Medulla oblongata (tissue), 1 donor: ENCODE data around the gene HK1.

Experiments used
- DNase-seq: peaks from one replicate; pipeline ENCODE4 v3.0.0-alpha.2; 2015; ENCODE audit errors: extremely low spot score

The HK1 gene

DNA sequence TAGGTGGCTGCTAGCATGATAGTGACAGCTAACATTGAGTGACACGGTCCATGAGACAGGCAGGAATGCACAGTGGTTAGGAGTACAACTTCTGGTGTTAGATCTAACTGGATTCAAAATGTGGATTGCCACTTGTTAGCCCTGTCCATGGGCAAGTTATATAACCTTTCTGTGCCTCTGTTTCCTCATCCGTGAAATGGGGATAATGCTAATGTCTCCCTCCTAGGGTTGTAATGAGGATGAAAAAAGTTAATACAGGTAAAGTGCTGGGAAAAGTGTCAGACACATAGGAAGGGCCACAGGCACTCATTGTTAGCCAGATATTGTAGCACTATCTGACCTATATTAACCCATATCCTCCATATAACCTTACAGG, 96.6 kb downstream of the HK1 start:
- no peak for DNase-seq

DNA sequence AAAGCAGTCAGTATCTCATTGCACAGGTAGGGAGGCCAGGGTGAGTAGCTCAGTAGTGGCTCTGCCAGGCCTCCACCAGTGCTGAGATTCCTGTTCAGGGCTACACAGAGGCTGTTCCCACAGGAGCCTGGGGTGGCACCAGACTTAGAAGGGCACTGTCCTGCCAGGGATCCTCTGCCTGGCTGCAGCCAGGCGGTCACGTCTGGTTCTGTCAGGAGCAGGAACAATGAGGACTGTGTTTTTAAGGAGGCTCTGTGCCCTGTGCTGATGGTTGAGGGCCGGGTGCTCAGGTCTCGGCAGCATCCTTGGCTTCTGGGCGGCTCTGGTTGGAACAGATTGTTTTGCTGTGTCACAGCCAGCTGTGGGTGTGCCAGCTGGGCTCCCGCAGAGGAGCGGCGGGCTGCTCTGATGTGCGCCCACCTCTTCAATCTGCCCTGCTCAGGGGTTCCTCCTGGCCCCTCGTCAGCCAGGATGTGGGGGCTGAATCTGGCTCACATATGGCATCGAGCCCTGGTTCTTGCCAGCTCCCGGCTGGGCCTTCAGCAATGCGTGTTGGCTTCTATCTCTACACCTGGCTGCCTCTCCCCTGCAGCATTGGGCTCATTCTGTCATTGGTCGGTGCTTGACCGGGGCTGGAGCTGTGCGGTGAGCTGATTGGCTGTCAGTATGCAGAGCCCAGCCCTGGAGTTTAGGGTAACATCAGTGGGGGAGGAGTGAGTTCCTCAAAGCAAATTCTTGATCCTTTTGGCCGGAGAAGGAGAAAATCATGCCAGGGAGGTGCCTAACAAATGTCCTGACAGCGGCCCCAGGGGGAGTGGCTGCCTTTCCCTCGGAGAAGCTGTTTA, 97.2 kb downstream of the HK1 start:
- peak; percentile 30 for DNase-seq

DNA sequence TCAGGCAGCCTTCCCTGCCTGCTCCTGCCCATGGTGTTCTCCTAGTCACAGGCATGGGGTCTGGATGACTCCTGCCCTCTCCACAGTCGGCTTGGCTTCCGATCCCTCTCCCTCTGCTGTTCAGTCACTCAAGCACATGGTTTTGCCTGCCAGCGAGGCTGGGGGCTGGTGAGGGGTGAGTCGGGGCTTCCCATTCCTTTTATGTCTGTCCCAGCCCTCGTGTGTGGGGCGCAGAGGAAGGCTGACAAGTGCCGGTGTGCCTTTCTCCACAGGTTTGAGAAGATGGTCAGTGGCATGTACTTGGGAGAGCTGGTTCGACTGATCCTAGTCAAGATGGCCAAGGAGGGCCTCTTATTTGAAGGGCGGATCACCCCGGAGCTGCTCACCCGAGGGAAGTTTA, 98.4 kb downstream of the HK1 start:
- no peak for DNase-seq

DNA sequence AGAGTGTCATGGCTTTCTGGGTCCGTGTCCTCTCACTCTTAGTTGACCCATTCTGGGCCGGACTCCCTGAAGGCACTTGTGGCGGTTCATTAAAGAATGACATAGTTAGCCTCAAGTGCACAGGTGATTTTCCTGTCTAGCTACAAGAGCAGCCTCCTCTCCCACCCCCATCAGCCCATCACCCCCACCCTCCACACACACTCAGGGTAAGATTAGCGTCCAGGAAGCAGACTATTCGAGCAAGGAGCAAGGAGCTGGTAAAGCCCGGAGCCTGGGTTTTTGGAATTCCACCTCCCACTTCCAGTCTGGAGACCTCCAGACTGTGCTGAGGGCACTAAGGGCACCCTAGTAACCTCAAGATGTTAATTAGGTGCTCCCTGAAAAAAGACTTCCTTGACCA, 98.9 kb downstream of the HK1 start:
- no peak for DNase-seq

DNA sequence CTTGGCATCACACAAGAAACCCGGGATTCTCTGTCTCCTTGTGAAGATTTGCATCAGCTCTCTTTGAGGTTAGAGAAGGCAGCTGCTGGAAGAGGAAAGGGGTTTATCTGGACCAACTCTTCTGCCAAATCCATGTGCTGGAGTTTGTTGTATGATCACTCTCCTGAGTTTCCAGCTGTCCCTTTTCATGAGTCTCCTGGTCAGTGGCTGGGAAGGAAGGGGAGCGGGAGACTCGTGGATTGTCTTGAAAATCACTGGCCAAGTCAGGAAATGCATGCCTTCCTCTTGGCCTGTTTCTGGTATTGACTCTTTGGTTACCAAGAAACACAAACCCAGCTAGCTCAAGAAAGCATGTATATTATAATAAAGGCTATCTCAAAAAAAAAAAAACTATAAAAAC, 99.6 kb downstream of the HK1 start:
- no peak for DNase-seq

DNA sequence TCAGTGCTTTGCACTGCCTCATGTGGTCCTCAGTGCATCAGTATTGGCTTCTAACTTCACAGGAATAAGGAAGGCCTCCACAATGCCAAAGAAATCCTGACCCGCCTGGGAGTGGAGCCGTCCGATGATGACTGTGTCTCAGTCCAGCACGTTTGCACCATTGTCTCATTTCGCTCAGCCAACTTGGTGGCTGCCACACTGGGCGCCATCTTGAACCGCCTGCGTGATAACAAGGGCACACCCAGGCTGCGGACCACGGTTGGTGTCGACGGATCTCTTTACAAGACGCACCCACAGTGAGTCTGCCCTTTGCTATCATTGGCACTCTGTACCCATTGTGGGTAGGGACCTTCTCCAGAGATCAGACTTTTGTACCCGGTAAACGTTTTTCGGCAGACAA, 101.5 kb downstream of the HK1 start:
- DNase-seq = no peak

DNA sequence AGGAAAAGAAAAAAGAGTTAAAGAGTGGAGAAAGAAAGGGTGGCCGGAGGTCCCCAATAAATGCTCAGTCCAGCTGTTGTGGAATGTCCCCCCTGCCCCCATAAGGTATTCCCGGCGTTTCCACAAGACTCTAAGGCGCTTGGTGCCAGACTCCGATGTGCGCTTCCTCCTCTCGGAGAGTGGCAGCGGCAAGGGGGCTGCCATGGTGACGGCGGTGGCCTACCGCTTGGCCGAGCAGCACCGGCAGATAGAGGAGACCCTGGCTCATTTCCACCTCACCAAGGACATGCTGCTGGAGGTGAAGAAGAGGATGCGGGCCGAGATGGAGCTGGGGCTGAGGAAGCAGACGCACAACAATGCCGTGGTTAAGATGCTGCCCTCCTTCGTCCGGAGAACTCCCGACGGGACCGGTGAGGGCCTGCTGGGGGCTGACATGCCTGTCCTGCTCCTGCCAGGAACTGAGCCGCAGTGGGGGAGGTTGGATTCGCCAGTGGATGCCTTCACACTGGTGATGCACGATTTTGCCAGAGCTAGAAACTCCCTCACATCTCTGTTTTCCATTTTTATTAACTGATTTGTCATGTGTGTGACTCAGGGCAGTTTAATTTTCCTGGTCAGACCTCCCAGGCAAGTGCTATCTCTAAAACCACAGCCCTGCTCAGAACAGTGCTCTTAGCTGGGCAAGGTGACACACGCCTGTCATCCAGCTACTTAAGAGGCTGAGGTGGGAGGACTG, 104.3 kb downstream of the HK1 start:
- DNase-seq = no peak

DNA sequence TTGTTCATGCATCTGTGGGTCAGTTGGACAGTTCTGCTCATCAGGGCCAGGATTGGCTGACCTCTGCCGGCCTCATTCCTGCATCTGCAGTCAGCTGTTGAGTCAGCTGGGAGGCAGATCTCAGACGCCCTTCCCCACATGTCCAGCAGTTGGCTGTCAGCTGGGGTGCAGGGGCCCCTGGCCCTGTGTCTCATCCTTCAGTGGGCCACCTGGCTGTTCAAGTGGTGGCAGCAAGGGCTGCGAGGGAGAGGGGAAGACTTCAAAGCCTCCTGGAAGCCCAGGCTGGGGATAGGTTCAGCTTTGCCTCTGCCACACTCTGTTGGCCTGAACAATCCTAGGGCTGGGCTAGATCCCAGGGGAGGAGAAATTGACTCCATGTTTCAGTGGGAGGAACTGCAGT, 105.3 kb downstream of the HK1 start:
- DNase-seq = no peak

DNA sequence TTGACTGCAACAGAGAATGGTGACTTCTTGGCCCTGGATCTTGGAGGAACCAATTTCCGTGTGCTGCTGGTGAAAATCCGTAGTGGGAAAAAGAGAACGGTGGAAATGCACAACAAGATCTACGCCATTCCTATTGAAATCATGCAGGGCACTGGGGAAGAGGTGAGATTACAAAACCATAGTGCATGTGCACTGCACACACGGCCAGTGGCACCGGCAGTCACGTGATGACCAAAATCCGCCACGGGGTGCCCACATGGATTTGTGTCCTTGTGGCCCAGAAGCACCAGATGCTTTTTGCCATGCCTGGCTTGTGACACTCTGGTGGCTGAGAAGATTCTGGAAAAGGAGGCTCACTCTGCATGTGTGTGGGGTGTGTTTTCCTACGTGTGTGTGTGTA, 106.0 kb downstream of the HK1 start:
- no peak for DNase-seq

DNA sequence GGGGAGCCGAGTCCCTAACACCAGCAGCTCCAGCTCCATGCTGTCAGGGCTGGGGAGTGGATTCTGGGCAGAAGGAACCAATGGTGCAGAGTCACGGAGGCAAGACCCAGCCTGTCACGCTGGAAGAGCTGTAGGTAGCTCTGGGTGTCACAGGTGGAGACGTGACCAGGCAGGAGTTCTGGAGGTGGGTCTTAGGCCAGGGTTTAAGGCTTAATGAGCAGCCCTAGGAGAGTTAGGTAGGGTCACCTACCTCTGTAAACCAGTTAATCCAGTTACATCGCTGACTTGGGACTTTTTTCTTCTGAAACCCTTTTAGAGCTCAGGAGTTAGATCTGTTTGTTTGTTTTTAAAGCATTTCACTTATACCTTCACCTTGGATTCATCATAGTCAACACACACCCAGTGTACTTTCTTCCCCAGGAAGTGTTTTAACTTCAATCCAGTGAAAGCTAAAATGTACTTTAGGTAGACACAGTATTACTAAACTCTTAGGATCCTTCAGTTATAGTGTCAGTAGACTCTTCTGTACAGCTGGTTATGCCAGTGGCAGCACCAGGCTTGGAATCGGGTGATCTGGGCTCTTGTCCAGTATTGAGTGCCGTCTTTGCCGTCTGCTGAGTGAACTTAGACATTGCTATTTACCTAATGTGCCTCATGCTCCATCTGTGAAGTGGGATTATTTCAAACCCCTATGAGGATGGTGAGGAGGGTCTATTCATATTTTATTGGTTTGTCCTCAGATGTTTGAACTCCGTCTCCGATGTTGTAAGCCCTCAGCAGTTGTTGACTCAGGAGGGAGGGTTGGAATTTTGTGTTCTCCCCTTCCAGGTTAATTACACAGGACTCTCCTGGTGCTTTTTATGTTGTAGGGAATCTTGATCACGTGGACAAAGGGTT, 107.4 kb downstream of the HK1 start:
- no peak for DNase-seq

DNA sequence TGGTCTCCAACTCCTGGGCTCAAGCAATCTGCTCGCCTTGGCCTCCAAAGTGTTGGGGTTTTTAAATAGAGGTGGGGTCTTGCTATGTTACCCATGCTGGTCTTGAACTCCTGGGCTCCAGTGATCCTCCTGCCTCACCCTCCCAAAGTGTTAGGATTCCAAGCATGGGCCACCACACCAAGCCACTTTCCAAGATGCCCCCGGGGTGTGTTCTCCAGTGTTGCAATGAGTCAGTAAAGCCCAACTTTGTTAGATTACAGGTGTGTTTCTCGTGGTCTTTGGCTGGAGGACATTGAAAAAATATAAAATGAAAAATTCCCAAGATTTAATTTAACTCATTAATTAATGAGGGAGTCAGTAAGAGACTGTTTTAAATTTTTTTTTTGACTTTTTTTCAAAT, 109.2 kb downstream of the HK1 start:
- DNase-seq = no peak

DNA sequence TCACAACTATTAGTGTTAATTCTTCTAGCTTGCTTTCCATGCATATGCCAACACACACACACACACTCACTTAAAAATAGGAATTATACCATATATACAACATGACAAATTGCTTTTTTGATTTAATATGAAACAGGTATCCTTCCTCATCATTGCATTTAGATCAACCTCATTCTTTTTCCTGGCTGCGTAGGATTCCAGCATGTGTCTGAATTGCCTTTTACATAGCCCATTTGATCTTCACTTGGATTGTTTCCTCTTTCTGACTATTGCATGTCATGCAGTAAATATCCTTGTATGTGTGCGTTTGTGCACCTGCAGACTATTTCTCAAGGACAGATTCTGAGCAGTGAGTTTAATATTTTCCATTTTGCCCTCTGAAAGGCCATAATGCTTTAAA, 110.2 kb downstream of the HK1 start:
- DNase-seq = no peak

DNA sequence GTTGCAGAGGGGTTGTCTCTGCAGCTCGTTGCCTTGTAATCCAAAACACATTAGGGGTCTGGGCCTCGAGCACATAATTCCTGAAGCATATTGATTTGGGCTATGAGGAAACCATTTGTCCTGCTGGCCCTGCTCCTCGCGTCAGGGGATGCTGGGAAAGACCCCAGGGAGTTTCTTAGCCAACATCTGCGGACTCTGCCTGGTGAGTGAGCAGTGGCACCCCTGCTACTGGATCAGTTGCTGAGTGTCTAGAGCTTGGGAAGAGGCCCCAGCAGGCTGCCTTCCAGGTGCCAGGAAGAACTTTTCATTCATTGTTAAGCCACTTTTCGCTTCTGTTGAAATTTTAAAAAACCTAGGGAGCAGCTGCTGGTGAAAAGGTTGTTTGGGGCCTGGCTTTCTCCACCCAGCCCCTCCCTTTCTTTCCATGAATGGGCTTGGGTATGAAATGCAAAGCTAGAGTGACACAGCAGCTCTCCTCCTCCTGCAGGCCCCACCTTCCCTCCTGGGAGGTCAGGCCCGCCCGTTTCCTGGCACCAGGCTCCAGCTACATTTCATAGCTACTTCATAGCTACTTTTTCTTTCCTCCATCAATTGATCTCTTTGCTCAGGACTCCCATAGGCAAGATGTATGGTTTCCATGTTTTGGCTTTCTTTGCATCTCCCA, 111.7 kb downstream of the HK1 start:
- no peak for DNase-seq

DNA sequence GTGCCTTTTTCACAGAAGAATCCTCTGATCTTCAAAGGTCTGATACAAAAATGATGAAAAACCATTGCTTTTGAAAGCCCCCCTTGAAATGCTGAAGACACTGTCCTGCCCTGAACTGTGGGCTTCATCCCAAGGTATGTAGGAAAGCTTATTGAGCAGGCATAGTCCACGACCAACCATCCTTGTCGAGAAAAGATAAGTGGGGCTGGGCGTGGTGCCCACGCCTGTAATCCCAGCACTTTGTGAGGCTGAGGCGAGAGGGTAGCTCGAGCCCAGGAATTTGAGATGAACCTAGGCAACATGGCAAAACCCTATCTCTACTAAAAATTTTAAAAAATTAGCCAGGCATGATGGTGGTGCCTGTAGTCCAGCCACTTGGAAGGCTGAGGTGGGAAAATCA, 112.9 kb downstream of the HK1 start:
- no peak for DNase-seq

DNA sequence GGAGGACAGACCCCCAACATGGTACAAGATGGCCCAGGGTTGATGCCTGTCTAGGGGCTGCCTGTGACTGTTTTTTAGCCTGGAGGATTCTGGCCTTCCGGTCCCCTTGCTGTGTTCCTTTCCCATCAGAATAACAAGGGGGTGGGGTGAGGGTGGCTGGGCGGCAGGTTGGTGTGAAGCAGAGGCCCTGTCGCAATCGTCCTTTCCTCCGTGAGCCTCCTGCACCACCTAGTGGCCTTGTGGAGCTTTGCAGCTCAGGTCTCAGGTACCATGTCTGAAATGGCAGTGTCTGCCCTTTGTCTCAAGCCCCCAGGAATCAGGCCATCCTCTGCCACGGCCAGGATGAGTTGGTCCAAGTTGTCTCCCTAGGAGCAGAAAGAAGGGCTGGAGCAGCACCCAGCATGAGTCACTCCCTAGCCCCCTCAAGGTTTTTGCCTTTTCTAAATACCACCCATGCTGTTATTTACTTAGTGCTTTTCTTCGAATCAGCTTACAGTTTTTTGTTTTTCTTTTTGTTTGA, 114.2 kb downstream of the HK1 start:
- DNase-seq = peak; percentile 89

DNA sequence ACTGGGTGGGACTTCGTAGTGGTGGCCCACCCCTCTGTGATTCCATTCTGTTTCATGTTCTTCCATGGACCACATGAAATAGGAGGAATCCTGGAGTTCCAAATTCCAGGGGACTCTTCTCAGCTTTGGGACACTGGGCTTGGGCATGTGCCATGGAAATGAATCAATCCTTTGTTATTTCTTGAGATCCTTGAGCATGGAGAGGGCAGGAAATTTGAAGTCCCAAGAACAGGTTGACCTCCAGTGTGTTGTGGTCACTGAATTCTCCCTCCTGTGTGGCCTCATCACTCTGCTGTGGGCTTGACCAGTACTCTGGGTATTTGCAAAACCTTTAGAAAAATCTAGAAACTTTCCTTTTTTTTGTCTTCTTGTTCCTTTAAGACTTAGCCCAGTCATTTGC, 115.7 kb downstream of the HK1 start:
- DNase-seq = no peak

DNA sequence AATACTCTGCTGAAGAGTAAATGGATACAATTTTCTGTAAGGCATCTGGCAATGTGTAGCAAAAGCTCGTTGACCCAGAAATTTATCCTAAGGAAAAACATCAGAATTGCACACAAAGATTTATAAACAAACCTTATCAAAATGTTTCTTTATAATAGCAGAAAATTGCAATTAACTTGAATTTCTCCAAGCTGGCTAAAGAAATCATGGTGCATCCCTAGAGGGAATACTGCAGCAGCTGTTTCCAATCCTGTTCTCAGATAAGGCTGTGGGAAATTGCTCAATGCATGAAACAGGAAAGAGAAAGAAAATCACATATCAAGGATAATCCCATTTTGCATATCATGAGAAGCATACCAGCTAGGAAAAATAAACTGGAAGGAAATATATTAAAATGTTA, 119.7 kb downstream of the HK1 start:
- no peak for DNase-seq

DNA sequence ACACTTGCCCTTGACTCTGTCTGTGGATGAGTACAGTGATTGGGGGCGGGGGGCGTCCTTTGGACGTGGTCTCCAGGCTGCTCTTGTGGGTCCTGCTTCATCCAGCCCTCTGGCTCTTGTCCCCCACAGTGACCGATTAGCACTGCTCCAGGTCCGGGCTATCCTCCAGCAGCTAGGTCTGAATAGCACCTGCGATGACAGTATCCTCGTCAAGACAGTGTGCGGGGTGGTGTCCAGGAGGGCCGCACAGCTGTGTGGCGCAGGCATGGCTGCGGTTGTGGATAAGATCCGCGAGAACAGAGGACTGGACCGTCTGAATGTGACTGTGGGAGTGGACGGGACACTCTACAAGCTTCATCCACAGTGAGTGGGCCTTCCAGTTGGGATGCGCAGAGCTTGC, 120.2 kb downstream of the HK1 start:
- DNase-seq = no peak

DNA sequence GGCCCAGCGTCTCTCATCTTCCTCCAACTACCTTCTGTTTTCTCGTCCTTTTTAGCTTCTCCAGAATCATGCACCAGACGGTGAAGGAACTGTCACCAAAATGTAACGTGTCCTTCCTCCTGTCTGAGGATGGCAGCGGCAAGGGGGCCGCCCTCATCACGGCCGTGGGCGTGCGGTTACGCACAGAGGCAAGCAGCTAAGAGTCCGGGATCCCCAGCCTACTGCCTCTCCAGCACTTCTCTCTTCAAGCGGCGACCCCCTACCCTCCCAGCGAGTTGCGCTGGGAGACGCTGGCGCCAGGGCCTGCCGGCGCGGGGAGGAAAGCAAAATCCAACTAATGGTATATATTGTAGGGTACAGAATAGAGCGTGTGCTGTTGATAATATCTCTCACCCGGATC, 122.6 kb downstream of the HK1 start:
- DNase-seq = no peak

DNA sequence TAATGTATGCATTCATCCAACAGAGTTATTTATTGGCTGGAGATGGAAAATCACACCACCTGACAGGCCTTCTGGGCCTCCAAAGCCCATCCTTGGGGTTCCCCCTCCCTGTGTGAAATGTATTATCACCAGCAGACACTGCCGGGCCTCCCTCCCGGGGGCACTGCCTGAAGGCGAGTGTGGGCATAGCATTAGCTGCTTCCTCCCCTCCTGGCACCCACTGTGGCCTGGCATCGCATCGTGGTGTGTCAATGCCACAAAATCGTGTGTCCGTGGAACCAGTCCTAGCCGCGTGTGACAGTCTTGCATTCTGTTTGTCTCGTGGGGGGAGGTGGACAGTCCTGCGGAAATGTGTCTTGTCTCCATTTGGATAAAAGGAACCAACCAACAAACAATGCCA, 123.1 kb downstream of the HK1 start:
- DNase-seq = no peak

DNA sequence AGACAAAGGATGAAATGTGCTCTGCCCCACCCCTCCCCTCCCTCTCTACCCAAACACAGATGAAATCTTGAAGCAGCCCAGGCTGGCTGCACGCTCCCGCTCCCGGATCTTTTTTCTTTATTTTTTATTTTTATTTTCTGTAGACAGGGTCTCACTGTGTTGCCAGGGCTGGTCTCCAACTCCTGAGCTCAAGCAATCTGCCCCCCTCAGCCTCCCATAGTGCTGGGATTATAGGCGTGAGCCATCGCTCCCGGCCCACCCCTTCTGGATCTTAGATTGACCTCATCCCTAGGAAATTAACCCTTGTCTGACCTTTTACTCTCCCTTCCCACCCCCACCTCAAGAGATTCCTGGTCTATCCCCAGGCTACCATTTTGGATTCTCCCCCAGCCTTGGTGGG, 124.1 kb downstream of the HK1 start:
- no peak for DNase-seq

DNA sequence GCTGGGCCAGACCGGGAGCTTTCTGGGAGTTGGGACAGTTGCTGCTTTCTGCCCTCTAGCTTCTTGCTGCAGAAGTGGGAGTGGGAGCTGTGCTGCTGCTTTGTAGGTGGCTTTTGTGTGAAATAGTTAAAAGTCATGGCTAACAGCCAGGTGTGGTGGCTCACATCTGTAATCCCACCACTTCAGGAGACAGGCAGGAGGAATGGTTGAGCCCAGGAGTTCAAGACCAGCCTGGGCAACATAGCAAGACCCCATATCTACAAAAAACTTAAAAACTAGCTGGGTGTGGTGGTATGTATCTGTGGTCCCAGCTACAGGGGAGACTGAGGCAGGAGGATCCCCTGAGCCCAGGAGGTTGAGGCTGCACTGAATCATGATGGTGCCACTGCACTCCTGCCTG, 124.8 kb downstream of the HK1 start:
- no peak for DNase-seq
